ENCODE data around the gene XPR1.

DNA sequence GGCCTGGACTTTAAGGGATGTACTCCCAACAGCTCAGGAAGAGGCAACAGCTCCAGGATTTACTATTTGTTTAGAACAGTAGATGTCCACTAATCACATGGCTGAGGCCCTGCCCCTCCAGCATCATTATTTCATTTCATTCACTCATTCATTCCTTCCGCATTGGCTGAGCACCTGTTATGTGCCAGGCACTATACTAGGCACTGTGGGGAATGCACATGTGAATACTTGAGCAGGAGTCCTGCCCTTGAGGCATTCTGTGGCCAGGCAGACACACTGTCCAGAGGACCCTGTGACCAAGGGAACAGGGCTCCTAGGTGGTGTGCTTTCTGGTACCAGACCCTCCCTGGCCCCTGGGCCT is 305.2 kb downstream of the XPR1 start:
- TF ChIP-seq, protein P1, sequence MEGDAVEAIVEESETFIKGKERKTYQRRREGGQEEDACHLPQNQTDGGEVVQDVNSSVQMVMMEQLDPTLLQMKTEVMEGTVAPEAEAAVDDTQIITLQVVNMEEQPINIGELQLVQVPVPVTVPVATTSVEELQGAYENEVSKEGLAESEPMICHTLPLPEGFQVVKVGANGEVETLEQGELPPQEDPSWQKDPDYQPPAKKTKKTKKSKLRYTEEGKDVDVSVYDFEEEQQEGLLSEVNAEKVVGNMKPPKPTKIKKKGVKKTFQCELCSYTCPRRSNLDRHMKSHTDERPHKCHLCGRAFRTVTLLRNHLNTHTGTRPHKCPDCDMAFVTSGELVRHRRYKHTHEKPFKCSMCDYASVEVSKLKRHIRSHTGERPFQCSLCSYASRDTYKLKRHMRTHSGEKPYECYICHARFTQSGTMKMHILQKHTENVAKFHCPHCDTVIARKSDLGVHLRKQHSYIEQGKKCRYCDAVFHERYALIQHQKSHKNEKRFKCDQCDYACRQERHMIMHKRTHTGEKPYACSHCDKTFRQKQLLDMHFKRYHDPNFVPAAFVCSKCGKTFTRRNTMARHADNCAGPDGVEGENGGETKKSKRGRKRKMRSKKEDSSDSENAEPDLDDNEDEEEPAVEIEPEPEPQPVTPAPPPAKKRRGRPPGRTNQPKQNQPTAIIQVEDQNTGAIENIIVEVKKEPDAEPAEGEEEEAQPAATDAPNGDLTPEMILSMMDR (optimal IDR thresholded peaks at IDR 0.05 in 1 of 3, IDR thresholded peaks at IDR 0.05 in 1 of 3, conservative IDR thresholded peaks at IDR 0.05 in 1 of 3; ENCODE audit: extremely low read depth in 1 of 3, insufficient read depth in 2 of 3, low read length in 3 of 3): no peak
- no peak for TF ChIP-seq EZH2 (IDR thresholded peaks at IDR 0.05; ENCODE audit: low read length)

Measured in keratinocyte (primary cell).